HG03025 (cell line): ENCODE measurements around the gene PLCH1.

Source experiments
- ATAC-seq: cut with Tn5 transposase; IDR thresholded peaks from one replicate; pipeline ENCODE4 v1.9.1; 2021; ENCODE audit warnings: mild to moderate bottlenecking, moderate library complexity; ENCODE audit not compliant: unreplicated experiment, low FRiP score

The PLCH1 gene

GRCh38 chr3:155554777-155555451 lies 190.0 kb downstream of the PLCH1 start:
- peak; percentile 50 for ATAC-seq

DNA sequence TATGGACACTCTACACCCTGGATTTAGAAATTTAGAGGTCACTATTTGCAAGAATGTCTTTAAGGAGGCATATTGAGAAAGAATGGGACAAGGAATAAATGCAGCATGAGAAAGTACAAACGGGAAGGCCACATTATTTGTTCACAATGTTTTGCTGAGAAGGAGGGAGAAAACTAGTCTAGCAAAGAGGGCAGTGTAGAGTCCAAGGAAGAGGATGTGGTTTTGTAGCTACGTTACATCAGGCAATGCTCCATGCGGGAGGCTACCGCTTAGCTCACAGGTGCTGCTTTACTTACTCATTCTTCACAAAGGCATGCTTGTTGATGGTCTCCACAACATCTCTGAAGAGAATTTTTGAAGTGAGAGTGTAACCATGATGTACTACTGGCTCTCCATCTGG lies 191.1 kb downstream of the PLCH1 start:
- no peak for ATAC-seq

DNA sequence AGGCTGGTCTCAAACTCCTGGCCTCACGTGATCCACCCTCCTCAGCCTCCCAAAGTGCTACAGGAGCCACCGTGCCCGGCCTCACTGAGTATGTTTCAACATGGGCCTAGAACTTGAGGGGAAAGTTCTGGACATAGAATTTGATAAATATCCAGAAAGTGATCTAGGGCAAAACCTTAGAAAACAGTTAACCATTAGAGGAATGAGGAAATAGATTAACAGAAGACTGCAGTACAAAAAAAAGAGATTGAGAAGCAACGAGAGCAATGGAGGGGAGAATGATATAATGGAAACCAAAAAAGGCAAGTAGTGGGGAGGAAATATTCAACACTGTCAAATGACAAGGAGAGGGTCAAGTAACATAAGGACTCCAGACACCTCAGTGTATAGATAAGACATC lies 191.5 kb downstream of the PLCH1 start:
- no peak for ATAC-seq

GRCh38 chr3:155550391-155550790 lies 194.5 kb downstream of the PLCH1 start:
- ATAC-seq = no peak

DNA sequence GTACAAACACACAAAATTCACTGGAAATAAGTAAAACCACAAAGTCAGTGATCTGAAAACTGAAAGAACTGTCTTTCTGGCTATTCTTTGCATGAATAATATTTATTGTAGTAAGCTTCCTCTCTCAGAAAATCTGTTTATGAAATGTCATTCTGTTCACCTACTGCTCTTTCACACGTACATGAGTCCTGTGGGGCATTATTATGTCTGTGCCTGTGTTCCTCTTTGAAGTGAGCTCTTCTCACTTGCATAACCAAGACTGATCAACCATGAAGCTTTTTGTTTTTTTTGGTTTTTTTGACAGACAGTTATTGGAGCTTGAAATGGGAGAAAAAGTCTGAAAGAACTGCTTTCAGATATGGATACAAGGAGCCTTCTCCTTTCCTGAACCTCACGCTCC lies 195.8 kb downstream of the PLCH1 start:
- peak; percentile 67 for ATAC-seq

- no peak for ATAC-seq
Observed at GRCh38 chr3:155548195-155548594, 196.7 kb downstream of the PLCH1 start.

GRCh38 chr3:155535098-155535497 lies 209.8 kb downstream of the PLCH1 start:
- no peak for ATAC-seq

DNA sequence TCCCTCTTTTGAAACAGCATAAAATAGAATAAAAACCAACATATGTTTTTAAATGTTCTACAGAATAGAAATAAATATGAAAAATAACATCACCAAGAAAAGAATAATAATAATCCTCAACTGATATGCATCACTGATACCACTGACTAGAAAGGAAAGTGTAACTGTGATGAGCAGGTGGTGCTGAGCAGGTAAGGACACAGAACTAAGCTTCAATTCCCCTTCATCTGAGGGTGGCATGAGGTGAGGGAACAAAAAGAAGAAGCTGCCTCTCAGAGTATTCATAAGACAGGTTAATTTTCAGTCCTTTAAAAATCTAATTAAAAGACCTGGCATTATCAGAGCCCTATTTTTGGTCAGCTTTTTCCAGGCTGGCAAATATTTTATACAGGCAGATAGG lies 216.3 kb downstream of the PLCH1 start:
- no peak for ATAC-seq

DNA sequence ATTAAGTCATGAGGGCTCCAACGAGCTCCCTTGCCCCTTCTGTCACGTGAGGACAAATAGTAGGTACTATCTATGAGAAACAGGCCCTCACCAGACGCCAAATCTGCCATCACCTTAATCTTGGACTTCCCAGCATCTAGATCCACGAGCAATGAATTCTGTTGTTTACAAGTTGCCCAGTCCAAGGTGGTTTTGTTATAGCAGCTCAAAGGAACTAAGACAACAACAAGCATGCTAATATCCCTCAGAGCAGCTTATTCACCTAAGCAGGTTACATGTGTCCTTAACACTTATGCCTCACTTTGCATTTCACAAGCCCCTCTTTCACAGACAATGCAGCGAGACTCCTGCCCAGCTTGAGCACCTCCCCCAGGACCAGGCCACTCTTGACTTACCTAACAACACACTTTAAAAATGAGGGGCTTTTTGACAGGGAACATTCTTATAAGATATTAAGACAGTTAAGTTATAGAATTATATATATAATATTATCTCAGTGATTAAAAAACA lies 219.5 kb downstream of the PLCH1 start:
- ATAC-seq = no peak

DNA sequence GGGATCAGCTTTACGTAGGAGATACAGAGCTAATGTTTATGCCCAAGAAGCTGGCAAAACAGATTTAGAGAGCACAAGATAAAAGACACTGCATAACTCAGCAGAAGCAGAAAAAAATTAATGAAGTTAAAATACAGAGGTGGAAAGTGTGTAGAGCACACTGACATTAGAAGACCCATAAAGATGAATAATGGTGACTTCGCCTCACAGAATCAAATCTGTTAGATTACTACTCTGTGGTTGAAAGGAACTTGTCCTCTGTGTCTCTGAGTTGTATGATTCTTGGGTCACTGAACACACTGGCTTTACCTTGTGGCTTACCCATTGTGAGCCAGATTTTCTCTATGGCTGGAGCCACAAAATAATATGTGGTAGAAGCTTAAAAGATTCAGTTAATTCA lies 224.4 kb downstream of the PLCH1 start:
- no peak for ATAC-seq

- ATAC-seq = peak; percentile 61
Observed at GRCh38 chr3:155519078-155519477, 225.8 kb downstream of the PLCH1 start.

GRCh38 chr3:155517903-155518302 lies 227.0 kb downstream of the PLCH1 start:
- ATAC-seq = no peak

DNA sequence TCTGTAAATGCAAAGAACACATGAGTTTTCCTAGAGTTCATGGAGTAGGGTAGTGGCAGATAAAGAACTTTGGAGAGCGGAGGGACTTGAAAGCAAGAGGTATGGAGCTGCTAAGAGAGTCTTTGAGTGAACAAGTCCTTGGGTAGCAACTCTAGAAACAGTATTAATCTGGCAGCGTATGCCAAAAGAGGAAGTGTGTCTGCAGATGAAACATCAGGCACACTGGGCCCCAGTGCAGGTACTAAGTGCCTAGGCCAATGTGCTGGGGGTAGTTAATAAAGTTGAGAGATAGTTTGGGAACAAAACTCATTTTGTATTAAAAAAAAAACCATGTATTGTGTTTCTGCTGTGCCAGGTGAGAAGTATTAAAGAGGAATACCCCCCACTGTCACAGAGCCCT lies 228.4 kb downstream of the PLCH1 start:
- no peak for ATAC-seq

- ATAC-seq = no peak
Observed at GRCh38 chr3:155512867-155513261, 232.0 kb downstream of the PLCH1 start.

DNA sequence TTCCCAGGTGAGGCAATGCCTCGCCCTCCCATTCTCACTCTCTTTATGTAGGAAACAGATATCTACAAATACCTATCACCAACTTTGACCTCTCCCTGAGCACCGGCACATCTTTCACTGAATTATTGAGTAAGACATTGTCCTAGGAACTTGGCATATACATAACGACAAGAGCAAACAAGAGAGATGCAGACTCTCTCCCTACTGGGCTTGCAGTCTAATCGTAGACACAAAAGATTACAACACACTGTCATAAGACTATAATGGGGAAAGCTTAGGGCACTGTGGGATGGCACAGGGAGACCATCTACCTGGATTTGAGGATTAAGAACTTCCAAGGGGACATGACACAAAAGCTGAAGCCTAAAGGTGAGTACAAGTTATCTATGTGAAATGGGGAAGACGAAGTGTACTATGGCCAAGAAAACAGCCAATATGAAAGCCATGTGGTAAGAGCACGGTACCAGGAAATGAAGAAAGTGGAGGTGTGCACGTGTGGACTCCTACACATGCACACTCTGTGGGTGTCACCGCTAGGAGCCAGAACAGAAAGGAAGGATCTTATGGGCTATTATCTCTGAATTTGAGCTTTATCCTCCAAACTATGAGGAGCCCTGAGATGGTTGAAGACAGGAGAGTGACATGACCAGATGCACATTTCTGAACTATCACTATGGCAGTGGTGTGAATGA lies 232.6 kb downstream of the PLCH1 start:
- no peak for ATAC-seq

- no peak for ATAC-seq
Observed at GRCh38 chr3:155504682-155505081, 240.2 kb downstream of the PLCH1 start.

DNA sequence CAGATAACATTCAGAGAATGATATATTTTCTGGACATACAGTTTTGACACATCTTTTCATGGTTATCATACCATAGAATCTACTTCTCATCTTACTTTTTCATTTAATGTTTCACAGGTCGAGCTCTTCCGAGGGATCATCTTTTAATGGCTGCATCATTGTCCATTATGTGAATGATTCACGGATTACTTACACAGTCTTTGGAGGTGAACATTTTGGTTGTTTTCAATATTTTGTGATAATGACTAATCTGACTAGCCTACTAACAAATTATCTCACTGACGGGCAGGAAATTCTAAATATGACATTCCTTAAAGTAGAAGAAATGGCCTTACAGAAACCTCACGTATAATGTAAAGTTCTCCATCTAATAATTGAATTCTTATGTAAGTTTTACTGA lies 242.2 kb downstream of the PLCH1 start:
- ATAC-seq = no peak

DNA sequence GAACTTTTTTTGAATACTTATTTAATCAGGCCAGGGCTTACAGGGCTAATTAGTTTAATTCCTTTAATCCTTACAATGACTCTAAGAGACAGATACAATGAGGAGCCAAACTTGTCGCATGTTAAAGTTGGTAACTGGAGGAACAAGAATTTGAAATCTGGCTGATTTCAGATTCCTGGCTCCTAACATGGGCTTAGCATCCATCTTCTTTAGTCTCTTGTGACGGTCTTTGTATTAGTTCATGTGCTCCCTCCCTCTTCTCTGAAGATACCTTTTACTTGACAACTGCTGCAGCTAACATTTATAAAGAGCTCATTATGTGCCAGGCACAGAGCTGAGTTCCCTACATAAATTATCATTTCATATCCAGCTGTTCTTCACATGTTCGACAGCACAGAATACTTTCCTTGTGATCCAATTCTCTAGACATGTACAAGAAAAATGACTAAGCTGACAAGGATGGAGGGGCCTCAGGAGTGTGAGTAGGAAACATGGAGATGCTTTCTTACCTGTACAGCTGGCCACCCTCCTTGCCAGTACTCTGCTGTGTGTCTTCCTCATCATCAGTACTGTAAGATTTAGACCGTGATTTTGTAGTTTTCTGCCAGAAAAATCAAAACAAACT lies 244.6 kb downstream of the PLCH1 start:
- ATAC-seq = no peak

- no peak for ATAC-seq
Observed at GRCh38 chr3:155497930-155498647, 246.8 kb downstream of the PLCH1 start.

GRCh38 chr3:155496206-155496605 lies 248.7 kb downstream of the PLCH1 start:
- no peak for ATAC-seq

DNA sequence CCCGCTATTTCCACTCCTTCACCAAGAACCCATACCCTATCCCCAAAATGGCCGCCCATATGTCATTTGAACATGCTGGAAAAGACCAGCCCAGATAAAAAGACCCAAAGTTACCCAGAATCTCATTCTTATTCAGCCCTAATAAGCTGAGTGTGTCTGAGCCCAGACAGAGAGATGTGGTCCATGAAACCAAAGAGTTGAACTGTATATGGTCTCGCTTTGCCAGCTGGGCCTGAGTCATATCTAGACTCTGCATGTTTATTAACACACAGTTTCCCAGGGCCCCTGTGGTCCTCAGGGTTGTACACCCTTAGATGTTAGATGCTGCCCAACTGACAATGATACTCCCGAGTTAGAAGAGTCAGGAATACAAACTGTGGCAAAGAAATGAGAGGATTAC lies 249.5 kb downstream of the PLCH1 start:
- peak; percentile 79 for ATAC-seq
